HCT116 (cell line): Measurements from ENCODE around the gene EGFR. TPM values are rescaled to one million over a fixed set of nuclear protein-coding genes. Genes with fewer than 3 reads are reported as not detected.

Source experiments
- ATAC-seq: fragments of 200-7000 bp; cut with Tn5 transposase; 2 replicates; pipeline ENCODE4 v1.9.1; 2020; ENCODE audit warnings: mild to moderate bottlenecking, moderate library complexity
- BruUV-seq: library from RNA; stranded (reverse); fragments of 400-500 nt; replicated peaks from 2 replicates; lab custom pipeline; 2021; lab: Mats Ljungman, UMichigan
- CTCF ChIA-PET: fragments of 300-600 bp; sonication (Branson Sonifier 250); formaldehyde crosslinking; loops from one replicate; lab custom pipeline; 2021; ENCODE audit warnings: antibody characterized with exemption; lab: Charles Lee
- POLR2A ChIA-PET: fragments of 300-600, 350-600 bp; sonication (Branson Sonifier 250); formaldehyde crosslinking; loops from one replicate; lab custom pipeline; 2021; ENCODE audit warnings: antibody characterized with exemption; lab: Charles Lee
- RAD21 ChIA-PET, 2 experiments: fragments of 300-600 bp; sonication (Branson Sonifier 250); formaldehyde crosslinking; loops; one replicate each; lab custom pipeline; 2023; ENCODE audit warnings: low total read pairs in 2 of 2; ENCODE audit not compliant: uncharacterized antibody in 2 of 2, unreplicated experiment in 2 of 2, low non-redundant PET in 1 of 2; lab: Charles Lee
- DNase-seq: peaks from one replicate; pipeline ENCODE4 v3.0.0-alpha.2; 2010; ENCODE audit warnings: low read depth, low spot score
- H2AFZ ChIP-seq: fragments of 200-600 bp; shearing (Covaris generic), sonication (generic); 2 replicates; pipeline ENCODE4 v1.6.1; 2017; ENCODE audit warnings: low read depth, mixed run types, mixed read lengths, antibody characterized with exemption, low read length; ENCODE audit not compliant: poor library complexity, severe bottlenecking
- H3K27ac ChIP-seq: 2 replicates; pipeline ENCODE4 v1.5.1; 2012; ENCODE audit warnings: low read depth, low read length
- H3K27me3 ChIP-seq: fragments of 200-600 bp; sonication (generic); 2 replicates; pipeline ENCODE4 v1.6.1; 2016; ENCODE audit warnings: mixed run types, low read length, mixed read lengths; ENCODE audit not compliant: insufficient read depth
- H3K36me3 ChIP-seq, 2 experiments: fragments of 200-500 bp in 1 of 2; fragments of 200-600 bp in 1 of 2; sonication (Bioruptor generic) in 1 of 2; sonication (generic) in 1 of 2; 2 replicates each; pipeline versions ENCODE4 v1.5.1 to v1.6.1; 2014 to 2016; ENCODE audit warnings: low read length in 2 of 2, inconsistent platforms in 1 of 2, mixed read lengths in 1 of 2, mixed run types in 1 of 2; ENCODE audit not compliant: insufficient read depth in 2 of 2, control insufficient read depth in 1 of 2
- H3K4me1 ChIP-seq, 2 experiments: fragments of 200-600 bp in 1 of 2; sonication (generic) in 1 of 2; 2 replicates each; pipeline versions ENCODE4 v1.5.1 to v1.6.1; 2012 to 2017; ENCODE audit warnings: low read length in 2 of 2, inconsistent platforms in 1 of 2, mild to moderate bottlenecking in 1 of 2, mixed read lengths in 1 of 2, mixed run types in 1 of 2, moderate library complexity in 1 of 2; ENCODE audit not compliant: insufficient read depth in 2 of 2, control insufficient read depth in 1 of 2
- H3K4me2 ChIP-seq: fragments of 200-600 bp; sonication (generic); 2 replicates; pipeline ENCODE4 v1.6.1; 2017; ENCODE audit warnings: mixed run types, low read length, mixed read lengths
- H3K4me3 ChIP-seq, 2 experiments: fragments of 200-600 bp in 1 of 2; sonication (generic) in 1 of 2; replicated peaks in 1 of 2; 2 replicates each; pipeline ENCODE4 v1.5.1; 2011 to 2016; ENCODE audit warnings: low read length in 2 of 2, control low read depth in 1 of 2, low read depth in 1 of 2, mild to moderate bottlenecking in 1 of 2, mixed read lengths in 1 of 2, mixed run types in 1 of 2
- H3K79me2 ChIP-seq: fragments of 200-600 bp; sonication (generic); 2 replicates; pipeline ENCODE4 v1.6.1; 2017; ENCODE audit warnings: mild to moderate bottlenecking, mixed run types, low read length, moderate library complexity, mixed read lengths; ENCODE audit not compliant: insufficient read depth
- H3K9ac ChIP-seq: fragments of 200-600 bp; sonication (generic); 2 replicates; pipeline ENCODE4 v1.6.1; 2016; ENCODE audit warnings: low read length, mixed read lengths
- H3K9me2 ChIP-seq: fragments of 200-600 bp; sonication (generic), shearing (Covaris generic); 2 replicates; pipeline ENCODE4 v1.6.1; 2017; ENCODE audit warnings: mixed run types, mild to moderate bottlenecking, moderate library complexity; ENCODE audit not compliant: insufficient read depth
- H3K9me3 ChIP-seq, 2 experiments: fragments of 200-500 bp in 1 of 2; fragments of 200-600 bp in 1 of 2; sonication (Bioruptor generic) in 1 of 2; sonication (generic) in 1 of 2; 2 replicates each; pipeline ENCODE4 v1.6.1; 2014 to 2017; ENCODE audit warnings: low read length in 2 of 2, mixed read lengths in 2 of 2, inconsistent platforms in 1 of 2, low read depth in 1 of 2, mild to moderate bottlenecking in 1 of 2, mixed run types in 1 of 2, moderate library complexity in 1 of 2; ENCODE audit not compliant: control insufficient read depth in 1 of 2, insufficient read depth in 1 of 2
- H4K20me1 ChIP-seq: fragments of 200-600 bp; sonication (generic), shearing (Covaris generic); 2 replicates; pipeline ENCODE4 v1.6.1; 2017; ENCODE audit warnings: mixed run types, mild to moderate bottlenecking, moderate library complexity; ENCODE audit not compliant: insufficient read depth
- ATF3 ChIP-seq: IDR thresholded peaks from 2 replicates; pipeline ENCODE4 v1.6.1; 2012
- CEBPB ChIP-seq: IDR thresholded peaks from 2 replicates; pipeline ENCODE4 v1.6.1; 2012; ENCODE audit warnings: low read depth
- ELF1 ChIP-seq: IDR thresholded peaks from 2 replicates; pipeline ENCODE4 v1.6.1; 2012; ENCODE audit warnings: low read depth, borderline replicate concordance
- EZH2phosphoT487 ChIP-seq: fragments of 200-600 bp; IDR thresholded peaks from 2 replicates; pipeline ENCODE4 v1.6.1; 2018; ENCODE audit warnings: antibody characterized with exemption, borderline replicate concordance
- MAX ChIP-seq: IDR thresholded peaks from 2 replicates; pipeline ENCODE4 v1.6.1; 2012
- REST ChIP-seq: IDR thresholded peaks from 2 replicates; pipeline ENCODE4 v1.6.1; 2012; ENCODE audit warnings: low read depth
- SRF ChIP-seq: IDR thresholded peaks from 2 replicates; pipeline ENCODE4 v1.6.1; 2012; ENCODE audit warnings: low read depth
- intact Hi-C: fragments of 100-400 bp; cut with micrococcal nuclease; formaldehyde crosslinking; loops from 2 replicates; pipeline ENCODE4 v1.10.0; 2022
- total RNA-seq: library from RNA; stranded (reverse); gene quantifications from one replicate; pipeline ENCODE4 v1.2.1, GENCODE V29; 2021; ENCODE audit not compliant: unreplicated experiment

The EGFR gene
- total RNA-seq, 1 experiment from 2014 or later = 71.5 TPM

- peak overlapping the region; percentile 12 for H2AFZ ChIP-seq
- TF ChIP-seq ELF1 = no peak
- no peak for TF ChIP-seq REST
- TF ChIP-seq MAX = no peak
- no peak for TF ChIP-seq EZH2phosphoT487
- TF ChIP-seq CEBPB = no peak
- no peak for TF ChIP-seq ATF3
- TF ChIP-seq SRF = no peak
- TF ChIP-seq, all 23 proteins: peak for 0
- H3K36me3 ChIP-seq = no peaks in the 10 kb centered on the region
- DNase-seq (no peak), ATAC-seq (no peak)
- H3K4me3 ChIP-seq = no peak overlapping the region
- H3K9me3 ChIP-seq = no peaks in the 10 kb centered on the region
- H3K27ac ChIP-seq = no peak overlapping the region
- intact Hi-C loops = no loop called here
- ChIA-PET POLR2A (no interaction called here), CTCF (no interaction called here), RAD21 (no interaction called here)
- no peaks in the 10 kb centered on the region for H3K9me2 ChIP-seq
- no peaks in the 10 kb centered on the region for H4K20me1 ChIP-seq
- no peaks in the 10 kb centered on the region for H3K79me2 ChIP-seq
- BruUV-seq = no TSS peak
- peaks cover 0 to 15% of the 10 kb centered on the region in 2 experiments; a peak in 1 of 4 replicates for H3K4me1 ChIP-seq
- H3K9ac ChIP-seq = no peak overlapping the region
- H3K27me3 ChIP-seq = no peaks in the 10 kb centered on the region
- H3K4me2 ChIP-seq = no peak overlapping the region
Observed at GRCh38 chr7:54988516-54988915, 30.3 kb upstream of the EGFR start.
